ENCODE measurements around the gene ADGRD1.

Gene ADGRD1

DNA sequence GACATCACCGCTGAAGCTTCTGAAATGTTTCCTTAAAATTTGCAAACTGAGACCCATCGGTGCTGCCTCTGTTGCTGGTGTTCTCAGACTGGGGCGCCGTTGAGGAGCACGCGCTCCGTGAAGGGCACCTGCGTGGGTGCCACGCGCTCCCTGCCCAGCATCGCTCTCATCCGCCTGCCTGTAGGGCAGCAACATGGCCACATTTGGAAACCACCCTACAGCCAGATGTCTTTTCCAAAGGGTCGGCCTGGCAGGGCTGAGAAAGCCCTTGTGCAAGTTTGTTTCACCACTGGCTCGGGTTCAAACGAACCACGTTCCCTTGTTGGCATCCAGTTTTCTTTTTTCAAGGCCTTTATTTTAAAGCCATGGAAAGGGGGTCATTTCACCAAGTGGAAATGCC lies 13.9 kb downstream of the ADGRD1 start:
- peak; percentile 43 for DNase-seq

DNA sequence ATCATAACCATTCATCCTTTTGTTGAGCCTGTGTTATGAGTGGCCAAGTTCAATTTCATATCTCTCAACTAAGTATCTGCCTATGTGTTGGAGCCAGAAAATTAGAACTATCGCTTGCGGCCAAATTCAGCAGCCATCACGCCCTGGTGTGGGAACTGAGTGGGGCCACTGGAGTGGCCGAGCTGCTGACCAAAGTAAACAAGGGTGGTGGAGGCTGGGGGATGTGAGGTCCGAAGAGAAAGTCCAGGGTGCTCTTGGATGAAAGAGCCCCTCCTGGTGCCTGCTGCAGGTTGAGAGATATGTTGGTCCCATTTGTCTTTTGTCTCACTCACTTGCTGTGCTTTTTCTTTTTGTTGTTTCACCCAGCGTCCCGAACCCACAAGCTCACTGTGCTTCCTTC lies 14.9 kb downstream of the ADGRD1 start:
- DNase-seq = peak; percentile 41

DNA sequence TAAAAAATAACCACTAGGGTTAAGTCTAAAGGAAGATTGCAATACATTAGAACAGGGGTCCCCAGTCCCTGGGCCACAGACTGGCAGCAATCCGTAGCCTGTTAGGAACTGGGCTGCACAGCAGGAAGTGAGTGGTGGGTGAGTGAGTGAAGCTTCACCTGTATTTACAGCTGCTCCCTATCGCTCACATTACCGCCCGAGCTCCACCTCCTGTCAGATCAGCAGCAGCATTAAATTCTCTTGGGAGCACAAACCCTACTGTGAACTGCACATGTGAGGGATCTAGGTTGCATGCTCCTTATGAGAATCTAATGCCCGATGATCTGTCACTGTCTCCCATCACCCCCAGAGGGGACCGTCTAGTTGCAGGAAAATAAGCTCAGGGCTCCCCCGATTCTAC lies 15.5 kb downstream of the ADGRD1 start:
- peak; percentile 43 for DNase-seq

DNA sequence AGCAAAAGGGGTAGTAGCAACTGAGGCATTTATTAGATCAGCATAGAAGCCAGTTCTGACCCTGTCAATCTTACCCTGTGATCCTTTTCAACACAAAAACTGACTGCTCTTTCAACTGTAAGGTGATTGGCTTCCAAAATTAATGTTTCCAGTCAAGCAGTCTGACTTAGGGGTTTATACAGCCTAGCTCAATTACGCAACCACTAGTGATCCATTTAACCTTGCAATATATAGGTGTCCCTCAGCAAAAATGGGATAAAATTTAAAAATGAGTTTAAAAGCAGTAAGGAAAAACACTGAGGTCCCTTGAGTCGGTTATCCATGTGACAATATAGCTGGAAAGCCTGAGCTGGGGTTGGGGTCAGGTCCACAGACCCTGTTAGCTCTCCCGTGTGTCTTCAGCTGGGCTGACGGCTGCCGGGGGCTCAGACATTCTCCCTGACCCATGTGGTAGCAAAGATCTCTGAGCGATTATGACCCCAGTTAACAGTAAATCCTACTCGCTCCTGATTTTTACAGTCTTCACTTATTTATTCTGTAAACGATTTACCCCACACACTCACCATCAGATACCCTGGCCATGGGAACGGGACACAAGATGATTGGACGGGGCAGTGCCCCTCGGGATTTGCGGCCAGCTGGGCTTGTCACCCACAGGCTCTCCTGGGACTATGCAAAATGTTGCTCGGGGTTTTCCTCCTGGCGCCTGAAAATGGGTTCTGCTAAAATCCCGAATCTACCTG lies 16.6 kb downstream of the ADGRD1 start:
- peak; percentile 46 for DNase-seq

DNA sequence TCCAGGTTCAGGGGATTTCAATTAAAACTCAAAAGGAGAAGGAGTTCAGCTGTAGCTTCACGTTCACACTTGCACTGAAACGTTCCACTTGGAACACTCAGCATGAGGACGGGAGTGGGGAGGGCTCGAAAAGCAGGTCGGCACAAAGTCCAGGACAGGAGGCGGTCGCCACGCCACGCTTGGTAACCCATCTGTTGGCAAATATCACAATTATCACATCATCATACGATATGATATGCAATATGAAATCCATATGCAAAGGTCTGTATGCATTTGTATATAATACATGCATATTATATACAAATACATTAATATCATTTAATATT lies 17.2 kb downstream of the ADGRD1 start:
- no peak for DNase-seq

DNA sequence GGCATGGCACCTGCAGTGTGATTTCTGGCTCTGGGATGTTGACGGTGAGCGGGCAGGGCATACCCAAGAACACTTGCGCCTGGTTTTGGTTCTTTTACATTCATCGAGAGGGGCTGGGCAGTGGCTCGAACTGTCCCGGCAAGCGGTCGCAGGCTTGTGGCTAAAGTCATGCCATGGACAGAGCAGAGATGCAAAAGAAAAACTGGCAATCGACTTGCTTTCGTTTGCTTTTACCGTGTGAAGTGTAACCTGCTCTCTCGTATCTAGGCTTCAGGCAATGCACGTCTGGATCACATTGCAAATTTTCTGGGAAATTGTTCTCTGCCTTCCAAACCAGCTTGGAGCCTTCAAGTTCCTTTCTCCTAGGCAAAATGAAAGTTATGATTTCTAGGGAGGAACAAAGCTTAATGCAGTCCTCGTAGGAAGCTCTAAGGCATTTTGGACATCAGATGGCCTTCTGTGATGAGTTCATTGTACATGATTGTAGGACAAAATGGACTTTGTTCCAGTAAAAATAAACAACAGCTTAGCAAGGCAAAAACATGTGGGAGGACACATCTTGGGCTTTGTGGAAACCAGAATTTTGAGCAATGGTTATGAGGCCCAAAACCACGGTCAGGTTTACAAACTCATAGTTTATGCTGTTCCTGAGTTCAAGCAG lies 18.3 kb downstream of the ADGRD1 start:
- DNase-seq = peak; percentile 48

DNA sequence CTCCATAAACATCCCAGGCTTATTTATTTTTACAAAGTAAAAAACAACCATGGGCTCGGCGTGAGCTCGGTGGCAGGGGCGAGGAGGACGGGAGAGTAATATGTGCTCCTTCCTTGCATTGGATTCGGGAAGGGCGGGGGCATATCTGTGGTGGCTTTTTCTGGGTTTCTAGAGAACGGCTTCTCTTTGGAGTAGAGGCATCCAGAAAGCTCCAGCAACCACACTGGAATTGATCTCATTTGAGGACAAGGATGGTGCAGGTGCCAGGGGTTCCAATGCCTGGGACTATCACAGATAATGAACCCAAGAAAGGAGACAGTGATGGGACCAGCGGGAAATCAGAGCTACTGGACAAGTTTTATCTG lies 18.9 kb downstream of the ADGRD1 start:
- DNase-seq = peak; percentile 47

DNA sequence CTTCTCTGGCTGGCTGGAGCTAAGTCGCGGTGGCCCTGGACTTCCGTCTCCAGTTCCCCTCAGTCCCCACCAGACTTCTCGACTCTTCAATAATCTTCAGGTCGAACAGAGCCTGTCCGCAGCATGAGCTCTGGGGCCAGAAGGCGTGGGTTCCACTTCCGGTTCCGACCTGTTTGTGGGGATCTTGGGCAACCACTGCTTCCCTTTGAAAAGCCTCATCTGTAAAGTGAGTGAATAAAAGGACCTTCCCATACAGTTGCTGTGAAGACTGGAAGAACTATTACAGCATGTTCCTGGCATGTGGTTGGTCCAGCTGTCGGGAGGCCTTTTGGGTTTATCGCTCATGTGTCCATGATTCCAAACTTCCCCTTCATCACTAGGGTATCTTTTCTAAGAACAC lies 19.4 kb downstream of the ADGRD1 start:
- peak; percentile 50 for DNase-seq

DNA sequence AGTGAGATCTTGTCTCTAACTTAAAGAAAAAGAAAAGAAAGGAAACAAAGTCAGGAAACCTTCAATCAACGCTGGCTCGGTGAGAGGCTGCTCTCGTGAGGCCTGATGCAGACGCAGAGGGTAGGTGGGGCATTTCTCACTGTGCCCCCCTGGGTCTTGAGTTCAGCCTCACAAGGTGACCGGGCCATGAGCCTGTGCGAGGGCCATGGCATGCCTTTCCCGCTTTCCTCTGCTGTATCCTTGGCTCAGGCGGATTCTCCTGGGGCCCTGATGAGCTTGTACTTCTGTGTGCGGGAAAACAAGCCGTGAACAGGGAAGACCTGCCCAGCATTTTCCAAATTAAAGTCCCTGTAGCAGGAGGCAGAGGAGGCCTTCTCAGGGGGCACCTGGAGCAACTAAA lies 20.2 kb downstream of the ADGRD1 start:
- DNase-seq = peak; percentile 44

DNA sequence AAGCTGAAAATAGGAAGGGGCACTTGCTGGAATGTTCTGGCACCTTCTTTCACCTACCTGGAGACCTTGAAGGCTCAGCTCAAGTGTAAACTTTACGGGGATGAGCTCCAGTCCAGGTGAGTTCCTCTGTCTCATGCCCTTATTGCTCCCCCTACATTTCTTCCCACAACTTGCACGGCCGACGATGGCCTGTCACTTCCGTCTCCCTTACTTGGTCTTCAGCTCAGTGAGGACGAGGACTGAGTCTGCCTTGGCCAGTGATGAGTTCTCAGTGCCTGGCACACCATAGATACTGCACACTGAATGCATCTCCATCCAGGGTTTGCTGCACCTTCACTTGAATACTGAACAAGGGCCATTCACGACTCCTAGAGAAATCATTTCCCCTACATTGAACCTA lies 21.4 kb downstream of the ADGRD1 start:
- peak; percentile 50 for DNase-seq

DNA sequence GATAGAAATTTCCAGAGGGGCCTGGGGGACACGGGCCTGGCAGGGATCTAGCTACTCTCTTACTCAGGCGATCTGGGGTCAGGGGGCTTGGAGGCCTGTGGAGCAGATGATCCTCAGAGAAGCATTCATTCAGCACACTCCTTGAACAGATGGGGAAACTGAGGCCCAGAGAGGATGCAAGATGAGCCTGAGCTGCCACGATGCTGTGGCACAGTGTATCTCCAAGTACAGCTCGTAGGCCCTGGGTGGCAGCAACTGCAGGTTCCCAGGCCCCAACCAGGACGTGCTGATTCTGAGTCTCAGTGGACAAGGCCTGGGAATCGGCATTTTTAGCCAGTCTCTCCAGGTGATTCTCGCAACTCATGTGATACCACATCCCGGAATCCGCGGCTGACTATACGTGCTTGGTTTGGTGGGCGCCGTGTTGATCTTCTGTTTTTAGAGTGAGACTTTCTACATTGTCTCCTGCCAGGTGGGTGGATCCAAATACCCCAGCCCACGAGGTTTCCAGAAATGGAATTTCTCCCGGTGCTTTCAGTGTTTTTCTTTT lies 22.5 kb downstream of the ADGRD1 start:
- DNase-seq = no peak

DNA sequence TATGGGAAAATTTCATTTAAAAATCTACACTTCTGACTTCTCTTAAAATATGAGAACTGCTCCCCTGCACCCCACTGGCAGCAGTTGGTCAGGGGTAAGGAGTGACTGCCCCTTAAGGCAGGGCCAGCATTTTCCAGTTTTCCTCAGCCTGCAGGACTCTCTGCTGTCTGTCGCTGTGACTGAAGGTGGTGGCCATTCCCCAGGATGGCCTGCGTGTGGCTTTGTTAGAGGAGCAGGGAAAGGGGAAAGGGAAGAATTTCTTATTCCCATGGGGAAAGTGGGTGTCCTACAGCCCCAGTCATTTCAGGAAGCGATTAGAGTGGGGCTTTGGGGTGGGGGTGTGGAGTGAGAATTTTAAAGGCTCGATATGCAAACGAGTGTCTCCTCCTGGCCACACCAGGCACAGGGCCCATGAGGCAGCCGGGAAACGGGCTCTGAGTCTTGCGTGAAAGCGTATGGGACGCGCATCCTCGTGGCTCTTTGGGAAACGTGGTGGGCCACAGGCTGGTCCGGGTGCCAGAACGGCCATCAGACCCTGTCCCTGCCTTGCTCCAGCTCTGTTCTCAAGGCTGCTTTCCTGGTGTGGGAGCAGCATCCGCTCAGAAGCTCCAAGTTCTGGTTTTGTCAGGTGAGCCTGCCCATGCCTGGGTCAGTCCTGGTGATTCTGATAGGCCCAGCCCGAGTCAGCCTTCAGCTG lies 23.5 kb downstream of the ADGRD1 start:
- DNase-seq = peak; percentile 58

DNA sequence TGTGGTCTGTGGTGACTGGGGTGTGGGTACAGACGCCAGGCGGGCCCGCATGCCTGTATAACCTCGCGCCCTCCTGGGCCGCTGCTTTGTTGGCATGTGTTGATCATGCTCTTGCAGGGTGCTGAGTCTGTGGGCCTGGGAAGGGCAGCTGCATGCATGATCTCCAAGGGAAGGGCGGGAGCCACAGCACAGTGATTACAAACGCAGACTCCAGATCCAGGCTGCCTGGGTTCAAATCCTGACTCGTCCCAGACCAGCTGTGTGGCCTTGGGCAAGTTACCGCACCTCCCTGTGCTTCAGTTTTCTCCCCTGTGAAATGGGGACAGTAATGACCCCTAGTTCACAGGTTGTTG lies 24.0 kb downstream of the ADGRD1 start:
- no peak for DNase-seq

DNA sequence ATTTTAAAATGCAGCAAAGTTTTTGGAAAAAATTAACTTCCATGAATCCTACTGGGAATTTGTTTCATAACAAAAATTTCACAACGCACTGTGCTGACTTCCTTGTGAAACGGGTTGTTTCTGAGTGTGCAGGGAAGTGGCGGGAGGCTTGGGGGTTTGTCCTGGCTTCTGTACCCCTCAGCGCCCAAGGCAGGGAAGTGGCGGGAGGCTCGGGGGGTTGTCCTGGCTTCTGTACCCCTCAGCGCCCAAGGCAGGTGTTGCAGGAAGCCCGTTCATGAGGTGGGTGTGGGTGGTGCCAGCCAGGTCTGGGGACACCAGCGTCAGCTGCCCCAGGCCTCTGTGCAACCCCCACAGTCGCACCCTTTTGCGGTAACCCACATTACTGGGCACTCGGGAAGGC lies 25.1 kb downstream of the ADGRD1 start:
- DNase-seq = peak; percentile 44

DNA sequence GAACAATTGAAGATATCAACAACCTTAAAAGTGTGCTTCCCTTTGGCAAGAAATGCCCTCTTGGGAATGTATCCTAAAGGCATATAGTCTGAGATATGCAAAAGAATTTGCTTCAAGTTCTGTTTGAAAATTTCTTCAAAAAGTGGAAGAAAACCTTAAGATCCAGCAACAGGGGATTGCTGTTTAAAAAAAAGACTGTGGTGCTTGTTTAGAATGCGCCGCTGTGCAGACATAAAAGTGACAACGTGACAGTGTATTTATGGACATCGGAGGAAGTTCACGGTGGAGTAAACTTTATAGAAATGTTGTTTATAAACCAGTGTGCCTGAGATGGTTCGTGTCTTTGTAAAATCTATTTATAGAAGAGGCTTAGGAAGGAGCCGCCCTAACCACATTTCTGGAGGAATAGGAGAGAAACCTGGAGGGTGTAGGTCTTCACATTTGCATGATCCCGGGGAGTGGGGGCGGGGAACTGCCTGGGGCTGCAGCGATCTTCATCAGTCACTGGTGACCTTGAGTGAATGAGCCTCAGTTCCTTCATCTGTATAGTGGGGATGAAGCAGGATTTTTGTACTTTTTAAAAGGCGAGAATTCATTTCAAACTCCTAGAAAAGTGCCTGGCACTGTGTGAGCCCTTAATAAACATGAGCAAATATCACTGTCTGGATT lies 27.5 kb downstream of the ADGRD1 start:
- DNase-seq = peak; percentile 43

DNA sequence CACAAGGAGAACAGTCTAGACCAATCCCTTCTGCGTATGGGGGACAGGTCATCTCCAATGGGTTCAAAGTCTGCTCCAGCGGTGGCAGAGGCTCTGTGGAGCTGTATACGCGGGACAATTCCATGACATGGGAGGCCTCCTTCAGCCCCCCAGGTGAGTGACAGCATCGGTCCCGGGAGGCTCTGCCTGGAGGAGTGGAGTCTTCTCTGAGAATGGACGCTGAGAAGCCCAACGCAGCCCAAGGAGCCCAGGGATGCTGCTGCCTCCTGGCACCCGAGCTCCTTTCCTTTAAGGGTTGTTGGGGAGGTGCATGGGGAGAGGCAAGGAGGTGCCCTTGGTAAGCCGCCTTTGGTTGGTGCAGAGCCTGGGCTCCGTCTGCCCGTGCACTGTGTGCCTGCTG lies 28.2 kb downstream of the ADGRD1 start:
- DNase-seq = peak; percentile 51

DNA sequence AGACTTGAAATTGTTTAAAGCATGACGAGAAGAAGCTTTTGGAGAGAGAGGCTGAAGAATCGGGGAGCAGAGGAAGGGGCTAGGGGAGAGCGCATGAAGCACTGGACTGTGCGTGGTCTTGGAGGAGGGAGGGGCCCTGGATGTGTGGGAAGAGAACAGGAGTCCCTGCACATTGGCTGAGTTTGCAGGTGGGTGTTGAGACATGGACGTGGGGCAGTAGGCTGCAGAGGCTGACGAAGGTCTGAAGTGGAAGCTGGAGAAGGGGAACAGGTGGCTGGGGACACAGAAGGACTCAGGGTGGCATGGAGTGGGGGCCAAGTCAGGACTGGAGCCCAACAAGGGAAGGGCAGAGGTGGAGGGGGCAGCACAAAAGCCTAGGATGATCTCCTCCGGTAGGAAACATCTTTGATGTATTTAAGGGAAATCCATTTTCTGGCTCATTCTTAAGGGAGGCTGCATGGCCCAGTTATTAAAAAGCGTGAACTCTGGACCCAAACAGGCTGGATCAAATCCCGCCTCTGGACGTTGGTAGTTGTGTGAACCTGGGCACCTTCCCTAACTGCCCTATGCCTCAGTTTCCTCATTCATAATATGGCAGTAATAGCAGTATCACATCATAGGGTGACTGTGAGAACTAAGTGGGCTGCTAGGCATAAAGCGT lies 29.0 kb downstream of the ADGRD1 start:
- DNase-seq = peak; percentile 50

DNA sequence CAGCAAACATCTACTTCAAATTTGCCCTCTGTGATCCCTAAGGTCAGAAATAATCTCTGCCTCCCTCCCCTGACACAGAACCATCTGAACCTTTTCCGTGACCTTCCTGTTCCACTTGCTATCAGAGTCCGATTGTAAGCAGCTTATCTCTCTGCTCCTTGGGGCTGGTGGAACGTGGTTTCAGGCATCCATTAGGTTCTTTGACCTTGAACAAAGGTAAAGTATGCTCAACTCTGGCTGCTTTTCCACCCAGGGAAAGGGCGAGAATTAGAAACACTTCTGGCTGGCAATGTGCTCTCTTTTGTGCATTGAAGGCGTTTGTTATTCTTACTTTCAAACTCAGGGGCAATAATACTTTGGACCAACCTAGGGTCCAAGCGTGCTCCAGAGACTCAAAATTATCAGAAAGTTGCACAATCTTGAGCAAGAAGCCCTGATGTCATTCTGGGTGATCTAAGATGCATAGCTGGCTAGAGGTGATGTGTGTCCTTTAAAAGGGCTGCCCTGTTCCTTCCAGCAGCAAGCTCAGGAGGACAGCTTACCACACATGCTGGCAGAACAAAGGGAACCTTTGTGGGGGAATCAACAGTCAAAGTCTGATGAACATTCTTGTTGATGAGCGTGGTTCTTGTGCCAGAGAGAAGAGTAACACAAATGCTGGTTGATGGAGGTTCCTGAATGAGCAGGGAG lies 29.8 kb downstream of the ADGRD1 start:
- peak; percentile 86 for DNase-seq

DNA sequence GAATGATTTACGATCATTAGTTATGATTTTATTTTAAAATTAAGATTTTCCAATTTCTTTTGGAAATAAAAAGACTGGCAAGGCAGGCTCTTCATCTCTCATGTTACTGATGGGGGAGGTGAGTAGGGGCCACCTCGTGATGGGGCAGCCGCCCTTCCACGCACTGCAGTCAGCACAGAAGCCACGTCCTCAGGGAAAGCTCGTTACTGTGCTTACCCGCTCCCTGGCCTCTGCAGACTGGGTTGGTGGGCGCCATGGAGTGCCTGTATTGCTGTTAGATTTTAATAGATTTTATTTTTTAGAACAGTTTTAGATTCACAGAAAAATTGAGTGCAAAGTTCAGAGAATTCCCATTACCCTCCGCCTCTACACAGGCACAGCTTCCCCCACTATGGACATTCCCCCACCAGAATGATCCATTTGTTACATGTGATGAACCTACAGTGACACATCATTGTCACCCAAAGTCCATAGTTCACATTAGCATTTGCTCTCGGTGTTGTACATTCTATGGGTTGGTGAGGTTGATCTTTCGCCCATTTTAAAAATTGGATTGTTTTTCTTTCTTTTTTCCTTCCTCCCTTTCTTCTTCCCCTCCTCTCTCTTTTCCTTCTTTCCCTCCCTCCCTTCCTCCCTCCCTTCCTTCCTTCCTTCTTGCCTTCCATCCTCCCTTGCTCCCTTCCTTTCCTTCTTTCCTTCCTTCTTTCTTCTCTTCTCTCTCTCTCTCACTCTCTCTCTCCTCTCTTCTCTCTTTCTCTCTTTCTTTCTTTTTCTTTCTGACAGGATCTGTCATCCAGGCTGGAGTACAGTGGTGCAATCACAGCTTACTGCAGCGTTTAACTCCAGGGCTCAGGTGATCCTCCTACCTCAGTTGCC lies 30.7 kb downstream of the ADGRD1 start:
- DNase-seq = no peak

DNA sequence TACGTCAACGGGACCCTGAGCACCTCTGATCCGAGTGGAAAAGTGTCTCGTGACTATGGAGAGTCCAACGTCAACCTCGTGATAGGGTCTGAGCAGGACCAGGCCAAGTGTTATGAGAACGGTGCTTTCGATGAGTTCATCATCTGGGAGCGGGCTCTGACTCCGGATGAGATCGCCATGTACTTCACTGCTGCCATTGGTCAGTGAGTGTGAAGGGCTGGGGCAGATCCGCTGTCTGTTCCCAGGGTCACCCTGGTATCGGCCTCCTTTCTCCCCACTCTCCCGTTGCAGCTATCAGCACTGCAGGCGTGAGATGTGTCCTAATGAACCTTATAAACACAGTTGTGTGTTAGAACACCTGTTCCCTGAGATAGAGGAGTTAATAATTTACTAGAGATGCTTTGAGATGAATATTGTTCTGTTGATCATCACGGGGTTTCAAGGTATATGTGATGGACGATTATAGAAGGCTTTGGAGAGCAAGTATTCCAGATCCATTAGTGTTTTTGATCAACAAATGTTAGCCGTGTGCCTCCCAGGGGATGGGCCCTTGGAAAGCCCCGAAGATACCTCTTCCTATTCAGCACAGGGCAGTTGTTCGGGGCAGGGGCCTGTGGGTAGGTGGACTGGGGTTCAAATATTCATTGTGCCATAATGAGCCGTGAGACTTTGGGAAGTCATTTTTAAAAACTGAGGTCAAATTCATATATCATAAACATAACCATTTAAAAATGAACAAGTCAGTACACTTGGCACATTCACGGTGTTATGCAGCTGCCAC lies 33.6 kb downstream of the ADGRD1 start:
- peak; percentile 54 for DNase-seq

DNA sequence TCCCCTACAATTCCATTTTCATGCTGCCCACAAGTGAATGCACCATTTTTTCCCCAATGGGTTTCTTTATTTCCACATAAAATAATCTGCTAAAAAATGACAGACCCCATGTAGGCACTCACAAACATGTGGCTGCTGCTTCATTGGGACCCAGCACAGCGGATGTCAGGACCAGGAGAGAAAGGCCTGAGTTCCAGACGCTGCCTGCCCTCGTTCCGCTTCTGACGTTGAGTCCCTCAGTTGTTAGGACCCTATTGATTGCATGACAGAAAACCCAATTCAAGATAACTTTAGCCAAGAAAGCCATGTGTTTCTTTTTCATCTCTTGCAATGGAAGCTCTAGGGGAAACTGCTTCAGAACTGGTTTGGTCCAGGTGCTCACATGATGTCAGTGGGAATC lies 34.6 kb downstream of the ADGRD1 start:
- no peak for DNase-seq

Data from islet precursor cell (in vitro differentiated cells).